HG03097 (cell line): ENCODE results near the gene ZNF736.
"Not testable (repeated sequence)": the region's sequence is repeated elsewhere in the genome, so short reads cannot be mapped to it uniquely, and the experiment has no call there.

Experiments
- ATAC-seq: cut with Tn5 transposase; IDR thresholded peaks from one replicate; pipeline ENCODE4 v1.9.1; 2021; ENCODE audit not compliant: unreplicated experiment, low FRiP score

ZNF736 gene

DNA sequence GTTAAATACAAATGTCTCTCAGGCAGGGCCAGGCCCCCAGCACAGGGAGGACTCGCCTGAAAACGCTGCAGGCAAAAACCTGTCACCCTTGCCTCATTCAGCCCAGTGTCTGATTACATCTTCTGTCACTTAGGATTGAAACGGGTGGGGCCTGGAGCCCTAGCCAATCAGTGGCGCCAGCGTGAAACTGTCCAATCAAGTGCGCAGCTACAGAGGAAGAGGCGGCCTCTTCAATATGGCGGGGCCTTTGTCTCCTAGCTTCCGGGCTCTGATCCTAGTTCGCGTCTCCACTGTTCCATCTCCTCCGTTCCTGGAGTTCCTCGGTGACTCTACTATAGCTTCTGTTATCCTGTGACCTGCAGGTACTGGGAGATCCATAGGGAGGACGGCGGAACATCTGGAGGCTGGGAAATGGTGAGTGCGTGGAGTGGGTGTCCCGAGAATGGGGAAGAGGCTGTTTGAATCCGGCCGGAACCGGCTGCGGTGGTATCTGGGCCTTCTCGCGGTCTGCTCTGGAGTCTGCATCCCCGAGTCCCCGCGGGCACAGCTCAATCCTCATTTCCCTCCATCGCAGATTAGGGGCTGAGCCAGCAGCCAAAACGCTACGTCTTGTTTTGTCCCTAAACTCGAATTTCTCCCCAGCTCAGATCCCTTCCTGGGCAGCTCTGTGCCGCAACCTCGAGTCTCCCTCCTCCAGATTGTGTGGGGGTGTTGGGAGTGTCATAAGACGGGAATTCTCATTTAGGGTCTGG is at the start of gene ZNF736:
Gene ZNF736 (plus strand): TSS at position 222 of the 752 bp plus-strand sequence. CDS start 190 bp downstream, at position 412.
- ATAC-seq = peak; percentile 100

DNA sequence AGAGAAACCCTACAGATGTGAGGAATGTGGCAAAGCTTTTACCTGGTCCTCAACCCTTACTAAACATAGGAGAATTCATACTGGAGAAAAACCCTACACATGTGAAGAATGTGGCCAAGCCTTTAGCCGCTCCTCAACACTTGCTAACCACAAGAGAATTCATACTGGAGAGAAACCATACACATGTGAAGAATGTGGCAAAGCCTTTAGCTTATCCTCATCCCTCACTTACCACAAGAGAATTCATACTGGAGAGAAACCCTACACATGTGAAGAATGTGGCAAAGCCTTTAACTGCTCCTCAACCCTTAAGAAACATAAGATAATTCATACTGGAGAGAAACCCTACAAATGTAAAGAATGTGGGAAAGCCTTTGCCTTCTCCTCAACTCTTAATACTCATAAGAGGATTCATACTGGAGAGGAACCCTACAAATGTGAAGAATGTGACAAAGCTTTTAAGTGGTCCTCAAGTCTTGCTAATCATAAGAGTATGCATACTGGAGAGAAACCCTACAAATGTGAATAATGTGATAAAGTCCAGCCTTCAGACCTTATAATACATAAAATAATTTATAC is 47.3 kb upstream of the ZNF736 start:
- no peak for ATAC-seq

DNA sequence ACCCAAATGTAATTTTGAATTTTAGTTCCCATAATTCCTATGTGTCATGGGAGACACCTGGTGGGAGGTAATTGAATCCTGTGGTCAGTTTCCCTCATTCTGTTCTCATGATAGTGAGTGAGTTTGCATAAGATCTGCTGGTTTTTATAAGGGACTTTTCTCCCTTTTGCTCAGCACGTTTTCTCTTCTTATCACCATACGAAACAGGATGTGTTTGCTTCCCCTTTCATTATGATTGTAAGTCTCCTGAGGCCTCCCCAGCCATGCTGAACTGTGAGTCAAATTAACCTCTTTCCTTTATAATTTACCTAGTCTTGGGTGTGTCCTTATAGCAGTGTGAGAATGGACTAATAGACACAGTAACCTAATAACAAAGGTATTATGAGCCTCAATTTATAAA is 36.1 kb upstream of the ZNF736 start:
- ATAC-seq = no peak

DNA sequence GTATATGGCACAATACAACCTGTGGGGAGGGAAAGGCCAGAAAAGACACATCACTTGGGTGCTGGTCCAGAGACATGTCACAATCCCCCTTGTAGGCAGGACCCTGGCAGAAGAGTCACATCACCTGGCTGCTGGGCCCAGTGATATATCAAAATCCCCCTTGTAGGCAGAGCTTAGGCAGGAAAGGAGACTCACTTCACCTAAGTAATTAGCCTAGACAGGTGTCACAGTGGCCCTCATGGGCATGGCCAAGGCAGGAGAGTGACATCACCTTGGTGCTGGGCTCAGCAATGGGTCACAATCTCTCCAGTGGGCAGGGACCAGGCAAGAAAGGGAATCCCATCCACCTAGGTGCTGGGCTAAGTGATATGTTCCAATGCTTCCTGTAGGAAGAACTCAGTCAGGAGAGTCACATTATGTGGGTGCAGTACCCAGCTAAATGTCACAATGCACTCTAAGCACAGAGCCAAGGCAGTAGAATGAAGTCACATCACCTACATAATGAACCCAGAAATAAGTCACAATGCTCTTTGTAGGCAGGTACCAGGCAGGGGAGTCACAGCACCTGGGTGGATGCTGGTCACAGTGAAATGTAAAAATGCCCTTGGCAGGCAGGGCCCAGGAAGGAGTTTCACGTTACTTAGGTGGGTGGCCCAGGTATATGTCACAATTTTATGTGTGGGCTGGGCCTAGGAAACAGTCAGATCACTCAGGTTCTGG is 18.9 kb upstream of the ZNF736 start:
- ATAC-seq = no peak

DNA sequence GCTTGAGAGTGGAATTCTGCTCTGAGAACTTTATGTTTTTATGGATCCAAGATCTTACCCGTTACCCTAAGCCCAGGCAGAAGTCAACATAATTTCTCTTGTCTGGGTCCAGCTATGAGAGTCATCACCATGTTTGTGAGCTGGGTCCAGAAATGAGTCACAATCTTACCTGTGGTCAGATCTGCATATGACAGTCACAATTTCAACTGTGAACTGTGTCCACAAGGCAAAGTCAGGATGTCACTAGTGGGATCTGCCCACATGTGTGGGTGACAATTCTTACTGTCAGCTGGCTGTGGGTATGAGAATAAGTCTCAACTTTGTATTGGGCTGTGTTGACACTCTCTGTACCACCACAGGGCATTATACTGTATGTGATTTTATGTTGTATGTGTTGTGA is 16.3 kb upstream of the ZNF736 start:
- not testable (repeated sequence) for ATAC-seq

DNA sequence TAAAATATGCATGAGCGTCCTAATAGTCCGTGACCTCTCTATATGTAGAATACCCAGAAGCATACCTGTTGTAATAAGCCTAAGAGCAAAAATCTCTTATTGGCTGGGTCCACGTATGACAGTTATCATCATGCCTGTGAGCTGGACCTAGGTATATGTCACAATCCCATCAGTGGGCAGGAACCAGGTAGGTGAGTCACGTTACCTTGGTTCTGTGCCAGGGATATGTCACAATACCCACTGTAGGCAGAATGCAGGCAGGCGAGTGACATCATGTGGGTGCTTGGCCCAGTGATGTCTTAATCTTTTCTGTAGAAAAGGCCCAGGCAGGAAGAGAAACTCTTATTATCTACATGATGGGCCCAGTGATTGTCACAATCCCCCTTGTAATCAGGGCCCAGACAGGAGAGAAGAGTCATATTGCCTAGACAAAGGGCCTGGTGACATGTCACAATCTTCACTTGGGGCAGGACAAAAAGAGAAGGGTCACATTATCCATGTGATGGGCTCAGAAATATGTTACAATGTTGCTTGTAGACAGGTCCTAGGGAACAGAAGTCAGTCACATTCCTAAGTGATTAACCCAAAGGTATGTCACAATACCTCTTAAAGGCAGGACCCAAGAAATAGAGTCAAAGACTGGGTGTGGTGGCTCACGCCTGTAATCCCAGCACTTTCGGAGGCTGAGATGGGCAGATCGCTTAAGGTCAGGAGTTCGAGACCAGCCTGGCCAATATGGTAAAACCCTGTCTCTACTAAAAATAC is 12.9 kb upstream of the ZNF736 start:
- ATAC-seq = no peak

DNA sequence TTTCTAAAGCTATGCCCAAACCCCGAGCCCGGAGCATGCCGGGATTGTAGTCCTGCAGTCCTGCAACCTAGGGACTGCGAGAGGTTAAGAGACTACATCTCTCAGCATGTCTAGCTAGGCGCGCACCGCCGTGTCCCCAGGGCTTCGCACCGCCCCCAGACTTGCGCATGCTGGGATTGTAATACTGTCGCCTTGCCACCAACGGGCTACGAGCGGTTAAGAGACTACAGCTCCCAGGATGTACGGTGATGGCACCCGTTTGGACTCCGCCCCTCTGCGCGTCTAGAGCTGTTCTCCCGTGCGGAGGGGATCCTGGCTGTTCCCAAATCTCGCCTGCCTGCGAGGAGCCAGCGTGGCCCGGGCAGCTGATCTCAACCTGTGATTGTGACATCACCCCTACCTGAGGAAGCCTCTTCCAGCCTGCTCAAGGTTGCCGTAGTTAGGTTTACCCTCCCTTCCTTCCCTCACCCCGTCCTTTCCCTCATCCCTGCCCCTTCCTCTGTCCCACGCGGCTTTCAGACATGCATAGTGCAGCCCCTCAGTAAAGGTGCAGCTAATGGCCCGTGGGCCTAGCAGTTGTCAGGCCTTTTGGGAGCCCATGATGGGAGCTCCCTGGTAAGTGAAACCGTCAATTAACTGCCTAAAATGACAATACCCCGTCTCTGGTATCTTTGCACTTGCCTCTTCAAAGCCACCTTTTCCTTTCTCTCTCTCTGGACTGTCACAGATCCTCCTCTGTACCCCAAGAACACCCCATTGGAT is 6.3 kb upstream of the ZNF736 start:
- peak; percentile 99 for ATAC-seq

DNA sequence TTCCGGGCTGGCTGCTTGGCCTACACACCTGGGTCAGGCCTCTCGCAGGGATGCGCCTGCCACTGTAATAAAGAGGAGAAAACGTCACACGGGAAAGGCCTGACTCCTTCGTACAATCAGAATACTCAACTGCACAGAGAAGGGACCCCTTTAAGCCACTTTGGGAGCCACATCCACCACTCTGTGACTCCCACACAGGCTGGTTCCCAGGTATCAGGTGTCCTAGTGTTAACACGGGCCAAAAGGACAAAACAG is 5.8 kb upstream of the ZNF736 start:
- no peak for ATAC-seq

DNA sequence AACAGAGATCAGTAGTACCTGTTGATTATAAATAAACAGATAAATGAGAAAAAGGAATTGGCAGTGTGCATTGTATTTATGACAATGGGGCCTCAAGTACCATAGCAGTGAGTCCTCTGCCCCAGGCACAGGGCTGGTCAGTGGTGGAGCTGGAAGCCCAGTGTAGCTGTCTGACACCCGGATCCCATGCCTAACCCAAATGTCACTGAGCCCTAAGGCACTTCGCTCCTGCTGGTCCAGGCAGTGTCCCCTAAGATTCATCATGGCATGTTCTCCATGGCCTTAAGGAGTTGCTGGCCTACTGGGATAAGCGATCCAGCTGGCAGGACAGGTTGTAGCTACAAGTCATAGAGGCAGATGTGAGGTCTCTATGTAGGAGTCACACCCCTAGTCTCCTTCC is 3.3 kb upstream of the ZNF736 start:
- ATAC-seq = no peak

DNA sequence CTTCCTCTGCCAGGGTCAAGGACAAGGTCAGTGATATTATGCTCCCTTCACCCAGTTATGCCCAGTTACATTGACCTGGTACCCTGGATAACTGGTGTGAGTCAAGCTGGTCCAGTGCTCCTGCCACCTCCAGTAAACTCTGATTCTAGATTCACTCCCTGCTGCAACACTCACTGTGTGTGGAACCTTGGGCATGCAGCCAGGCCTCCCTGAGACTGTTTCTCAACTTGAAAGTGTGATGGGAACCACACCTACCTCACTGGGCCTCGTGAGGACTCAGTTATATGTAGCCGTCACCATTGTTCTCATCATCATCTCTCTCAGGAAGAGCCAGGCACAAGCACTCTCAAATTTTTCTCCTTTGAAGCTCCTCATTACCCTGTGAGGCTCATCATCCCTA is 935 bp upstream of the ZNF736 start:
- no peak for ATAC-seq

DNA sequence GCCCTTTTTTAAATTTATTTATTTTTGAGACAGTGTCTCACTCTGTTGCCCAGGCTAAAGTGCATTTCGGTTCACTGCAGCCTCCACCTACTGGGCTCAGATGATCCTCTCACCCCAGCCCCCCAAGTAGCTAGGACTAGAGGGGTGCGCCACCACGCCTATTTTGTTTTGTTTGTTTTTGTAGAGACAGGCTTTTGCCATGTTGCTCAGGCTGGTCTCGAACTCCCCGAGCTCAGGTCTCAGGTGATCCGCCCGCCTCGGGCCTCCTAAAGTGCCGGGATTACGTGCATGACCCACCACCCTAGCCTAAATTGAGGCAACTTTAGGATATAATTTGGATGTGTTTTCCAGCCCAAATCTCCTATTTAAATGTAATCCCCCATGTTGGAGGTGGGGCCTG is 805 bp downstream of the ZNF736 start:
- ATAC-seq = no peak

DNA sequence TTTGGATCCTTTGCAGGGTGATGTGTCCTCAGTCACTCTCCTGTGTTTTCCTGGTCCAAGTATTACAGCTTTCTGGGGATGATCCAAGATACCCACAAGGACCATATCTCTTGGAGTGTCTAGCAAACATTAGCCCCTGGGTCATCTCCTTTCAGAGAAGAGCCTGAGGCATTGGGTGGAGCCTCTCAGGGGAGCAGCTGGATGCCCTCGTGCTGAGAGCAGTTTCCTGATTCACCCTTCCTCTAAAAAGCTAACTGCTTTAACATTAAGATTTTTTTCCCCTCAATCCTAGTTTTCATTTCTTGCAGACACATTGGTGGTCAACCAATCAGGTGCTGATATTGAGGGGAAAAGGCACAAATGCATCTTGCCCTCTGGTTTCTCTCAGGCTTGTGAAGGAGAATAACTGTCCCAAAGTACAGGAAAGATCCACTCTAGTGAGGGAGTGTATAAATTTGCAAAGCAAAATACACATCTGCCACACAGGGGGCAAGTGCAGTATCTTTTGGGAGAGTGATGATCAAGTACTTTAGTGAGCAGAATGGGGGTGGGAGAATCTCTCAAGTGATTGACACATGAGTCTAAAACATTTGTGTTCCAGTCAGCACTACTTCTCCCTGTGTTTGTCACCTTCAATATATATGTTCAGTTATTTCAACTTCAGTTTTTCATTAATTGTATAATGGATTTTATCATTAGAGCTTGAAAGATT is 2.4 kb downstream of the ZNF736 start:
- not testable (repeated sequence) for ATAC-seq

DNA sequence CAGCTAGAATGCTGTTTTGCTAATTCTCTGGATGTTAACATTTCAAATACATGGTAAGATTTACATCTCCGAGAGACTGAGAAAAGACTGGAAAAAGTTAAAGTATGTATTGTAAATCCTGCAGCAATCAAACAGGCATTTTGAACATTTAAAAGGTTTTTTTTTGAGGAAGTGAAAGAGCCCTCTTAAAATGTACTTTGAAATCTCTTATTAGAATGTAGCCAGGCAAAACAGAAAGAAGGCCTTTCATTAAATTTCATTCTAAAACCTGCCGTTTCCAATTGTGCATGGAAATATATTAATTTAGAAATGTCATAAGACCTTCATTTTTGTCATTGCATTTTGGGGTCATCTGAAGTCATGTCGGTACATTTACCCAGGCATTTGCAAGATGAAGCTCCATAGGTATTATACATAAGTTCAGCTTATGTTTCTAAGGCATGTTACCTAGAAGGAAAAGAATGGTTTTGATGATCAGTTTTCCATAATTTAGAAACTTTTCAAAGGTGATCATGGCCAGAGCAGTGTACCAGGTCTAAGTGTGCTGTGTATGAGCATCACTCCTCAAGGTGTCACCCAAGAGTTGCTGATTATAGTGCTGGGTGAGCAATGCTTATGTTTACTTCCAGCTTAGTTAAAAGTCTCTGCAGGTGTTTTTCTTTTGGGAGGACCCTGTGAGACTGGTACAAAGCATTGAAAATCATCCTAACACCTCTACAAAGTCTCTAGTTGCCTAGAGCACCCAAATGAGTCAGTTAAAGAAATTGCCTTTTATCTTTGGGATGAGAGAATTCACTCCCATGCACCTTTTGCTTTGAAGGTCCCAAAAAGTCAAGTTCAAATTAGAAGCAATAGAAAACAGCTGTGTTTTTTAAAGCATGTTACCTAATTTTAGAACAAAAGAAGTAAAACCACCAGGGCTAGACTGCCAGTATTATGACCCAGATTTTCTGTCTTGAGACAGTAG is 7.1 kb downstream of the ZNF736 start:
- ATAC-seq = no peak

DNA sequence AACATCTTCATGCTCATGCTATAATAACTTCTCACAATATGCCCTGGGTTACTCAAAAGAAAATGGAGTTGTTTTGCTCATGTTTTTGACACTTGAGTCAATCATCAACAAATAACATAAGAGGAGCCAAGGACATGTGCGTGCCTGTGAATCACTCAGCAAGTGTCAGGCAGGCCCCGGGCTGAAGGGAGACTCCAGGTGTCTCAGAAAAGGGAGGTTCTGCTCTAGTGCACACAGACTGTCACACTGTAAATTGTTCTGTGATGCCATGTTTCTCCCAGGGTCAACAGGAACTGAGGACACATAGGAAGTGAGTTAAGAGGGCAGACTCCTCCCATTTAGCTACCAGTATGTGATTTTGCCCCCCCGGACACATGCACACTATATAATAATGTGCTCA is 10.4 kb downstream of the ZNF736 start:
- ATAC-seq = not testable (repeated sequence)

DNA sequence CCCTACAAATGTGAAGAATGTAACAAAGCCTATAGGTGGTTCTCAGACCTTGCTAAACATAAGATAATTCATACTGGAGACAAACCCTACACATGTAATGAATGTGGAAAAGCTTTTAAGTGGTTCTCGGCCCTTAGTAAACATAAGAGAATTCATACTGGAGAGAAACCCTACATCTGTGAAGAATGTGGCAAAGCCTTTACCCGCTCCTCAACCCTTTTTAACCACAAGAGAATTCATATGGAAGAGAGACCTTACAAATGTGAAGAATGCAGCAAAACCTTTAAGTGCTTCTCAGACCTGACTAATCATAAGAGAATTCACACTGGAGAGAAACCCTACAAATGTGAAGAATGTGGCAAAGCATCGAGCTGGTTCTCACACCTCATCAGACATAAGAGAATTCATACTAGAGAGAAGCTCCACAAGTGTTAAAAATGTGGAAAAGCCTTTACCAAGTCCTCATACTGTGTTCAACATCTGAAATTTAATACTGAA is 35.0 kb downstream of the ZNF736 start:
- ATAC-seq = not testable (repeated sequence)

DNA sequence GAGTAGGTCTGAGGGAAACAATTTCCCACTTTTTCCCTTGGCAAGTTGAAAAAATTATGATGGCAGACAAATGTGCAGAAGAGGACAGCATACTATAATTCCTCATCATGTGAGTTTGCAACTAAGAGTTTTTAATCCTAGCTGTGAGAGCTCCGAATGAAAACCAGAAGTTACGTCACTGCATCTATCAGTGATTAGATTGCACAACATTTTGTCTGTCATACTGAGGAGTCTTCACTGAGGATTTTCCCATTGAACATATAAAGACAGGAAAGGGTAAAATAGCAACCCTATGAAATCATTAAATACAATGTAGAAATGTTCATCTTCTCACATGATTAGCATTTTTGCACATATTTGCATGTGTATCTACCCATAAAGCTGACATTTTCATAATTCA is 45.8 kb downstream of the ZNF736 start:
- ATAC-seq = no peak

DNA sequence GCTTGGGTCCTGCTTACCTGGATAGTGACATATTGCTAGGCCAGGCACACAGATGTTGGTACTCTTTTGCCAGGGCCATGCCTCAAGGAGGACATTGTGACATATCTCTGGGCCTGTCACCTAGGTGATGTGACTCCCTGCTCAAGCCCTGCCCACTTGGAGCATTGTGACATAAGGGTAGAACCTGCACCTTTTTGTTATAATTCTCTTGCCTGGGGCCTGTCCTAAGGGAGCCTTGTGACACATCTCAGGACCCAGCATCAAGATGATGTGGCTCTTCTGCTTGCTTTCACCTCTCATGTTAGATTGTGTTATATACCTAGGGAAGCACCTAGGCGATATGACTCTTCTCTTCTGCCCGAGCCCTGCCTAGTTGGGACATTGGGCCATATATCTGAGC is 57.4 kb downstream of the ZNF736 start:
- no peak for ATAC-seq

DNA sequence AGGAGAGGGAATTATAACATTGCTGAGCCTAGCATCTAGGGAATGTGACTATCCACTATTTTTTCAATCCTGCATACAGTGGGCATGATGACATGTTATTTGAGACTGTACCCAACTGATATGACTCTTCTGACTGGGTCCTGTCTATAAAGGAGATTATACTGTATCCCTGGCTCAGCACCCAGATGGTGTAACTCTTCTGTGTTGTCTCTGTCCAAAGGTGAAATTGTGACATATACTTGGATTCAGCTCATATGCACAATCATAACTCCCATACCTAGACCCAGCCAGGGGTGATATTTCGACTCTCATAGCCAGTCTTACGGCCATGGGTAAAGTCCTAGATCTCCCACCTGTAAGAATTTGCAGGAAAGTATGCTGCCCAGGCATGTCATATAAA is 59.3 kb downstream of the ZNF736 start:
- no peak for ATAC-seq

DNA sequence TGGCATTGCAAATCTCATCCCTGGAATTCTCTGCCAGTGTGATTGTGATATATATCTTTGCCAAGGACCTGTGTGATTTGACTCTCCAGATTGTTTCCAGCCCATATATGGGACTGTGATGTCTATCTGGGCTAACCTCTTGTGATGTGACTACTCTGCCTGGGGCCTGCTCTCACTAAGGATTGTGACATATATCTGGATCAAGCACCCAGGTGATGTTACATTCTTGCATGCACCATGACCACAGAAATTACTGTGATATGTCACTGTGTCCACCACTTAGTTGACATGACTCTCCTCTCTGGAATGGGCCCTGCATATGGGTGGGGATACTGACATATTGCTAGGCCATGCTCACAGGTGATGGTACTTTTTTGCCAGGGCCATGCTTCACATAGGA is 86.6 kb downstream of the ZNF736 start:
- no peak for ATAC-seq
